K562 (cell line): ENCODE results near the gene FN3KRP. TPM values are rescaled to one million over a fixed set of nuclear protein-coding genes. Genes with fewer than 3 reads are reported as not detected.

Experiments used
- ASH1L ChIP-seq: fragments of 450-650 bp; IDR thresholded peaks from 2 replicates; pipeline ENCODE4 v1.6.1; 2018; ENCODE audit warnings: borderline replicate concordance, mild to moderate bottlenecking, low read depth; ENCODE audit not compliant: partially characterized antibody
- BACH1 ChIP-seq: fragments of 200-800 bp; sonication (Bioruptor generic); IDR thresholded peaks from 2 replicates; pipeline ENCODE4 v1.6.1; 2016; ENCODE audit warnings: missing genetic modification characterization, missing compliant biosample characterization
- FOXA3 ChIP-seq, 2 experiments: fragments of 450-650 bp in 1 of 2; sonication (generic) in 1 of 2; formaldehyde crosslinking; IDR thresholded peaks in 1 of 2; conservative IDR thresholded peaks in 1 of 2; 2 replicates each; pipeline versions ENCODE4 v1.4.0 to v1.8.0; 2020 to 2022; ENCODE audit warnings: mild to moderate bottlenecking in 2 of 2, missing genetic modification reagents in 1 of 2
- HDGF ChIP-seq: fragments of 450-650 bp; IDR thresholded peaks from 2 replicates; pipeline ENCODE4 v1.6.1; 2016
- MEIS2 ChIP-seq: fragments of 450-650 bp; IDR thresholded peaks from 2 replicates; pipeline ENCODE4 v1.6.1; 2014; ENCODE audit warnings: mild to moderate bottlenecking; ENCODE audit not compliant: partially characterized antibody
- MTA2 ChIP-seq: fragments of 450-650 bp; IDR thresholded peaks from 2 replicates; pipeline ENCODE4 v1.6.1; 2016; ENCODE audit warnings: low read depth
- NFATC3 ChIP-seq: fragments of 450-650 bp; IDR thresholded peaks from 2 replicates; pipeline ENCODE4 v1.6.1; 2017; ENCODE audit warnings: mild to moderate bottlenecking
- RFX1 ChIP-seq: fragments of 450-650 bp; IDR thresholded peaks from 2 replicates; pipeline ENCODE4 v1.6.1; 2016; ENCODE audit warnings: mild to moderate bottlenecking, moderate library complexity
- TOE1 ChIP-seq, 2 experiments: fragments of 450-650 bp in 1 of 2; sonication (generic) in 1 of 2; formaldehyde crosslinking in 1 of 2; IDR thresholded peaks; 2 replicates each; pipeline versions ENCODE4 v1.7.1 to v1.8.0; 2016 to 2022; ENCODE audit warnings: borderline replicate concordance in 2 of 2, mild to moderate bottlenecking in 2 of 2, antibody characterized with exemption in 1 of 2, inconsistent platforms in 1 of 2, low read depth in 1 of 2, missing genetic modification reagents in 1 of 2, moderate library complexity in 1 of 2
- USF1 ChIP-seq: sonication (generic); formaldehyde crosslinking; IDR thresholded peaks from 2 replicates; pipeline ENCODE4 v1.9.0; 2022; ENCODE audit warnings: mild to moderate bottlenecking, missing genetic modification reagents
- XRCC5 ChIP-seq: fragments of 200-400 bp; formaldehyde crosslinking; IDR thresholded peaks from 2 replicates; pipeline ENCODE4 v1.6.1; 2017; ENCODE audit warnings: low read depth, mild to moderate bottlenecking, low read length
- ZNF347 ChIP-seq: fragments of 450-650 bp; formaldehyde crosslinking; IDR thresholded peaks from 2 replicates; pipeline ENCODE4 v1.4.0; 2020; ENCODE audit warnings: low read depth, mild to moderate bottlenecking, moderate library complexity
- ZNF75A ChIP-seq: fragments of 450-650 bp; formaldehyde crosslinking; IDR thresholded peaks from 2 replicates; pipeline ENCODE4 v1.4.0; 2020; ENCODE audit warnings: mild to moderate bottlenecking
- polyA plus RNA-seq, 8 experiments: library from polyadenylated mRNA; depleted of rRNA in 4 of 8; stranded (reverse) in 5 of 8; unstranded in 3 of 8; fragments of >200 nt; fragmentation: Nextera tagmentation in 2 of 8; fragmentation: Illumina TruSeq in 1 of 8; extraction: Ambion mirVana in 2 of 8; extraction: Trizol in 1 of 8; gene quantifications; 2 replicates each; pipeline versions ENCODE4 v1.2.1 to v1.2.3, GENCODE V29; 2011 to 2014; ENCODE audit warnings: inconsistent platforms in 1 of 8, missing spikeins in 1 of 8
- total RNA-seq, 7 experiments: library from RNA; depleted of rRNA in 6 of 7; stranded (reverse); fragments of >200 nt in 6 of 7; fragmentation: Illumina TruSeq in 2 of 7; extraction: Trizol in 2 of 7; gene quantifications; 2 replicates each; pipeline versions ENCODE4 v1.2.1 to v1.2.3, GENCODE V29; 2011 to 2021; ENCODE audit warnings: low replicate concordance in 1 of 7
- TF ChIP-seq, protein P1 (sequence below): fragments of 250-450 bp; sonication (Bioruptor Pico); IDR thresholded peaks from 2 replicates; pipeline ENCODE4 v1.8.0; 2021; ENCODE audit warnings: mild to moderate bottlenecking, moderate library complexity
- TF ChIP-seq, protein P2 (sequence below): fragments of 250-450 bp; sonication (Bioruptor Pico); IDR thresholded peaks from 2 replicates; pipeline ENCODE4 v1.8.0; 2022; ENCODE audit warnings: moderate library complexity, mild to moderate bottlenecking, inconsistent platforms
- TF ChIP-seq, protein P3 (sequence below): fragments of 450-650 bp; IDR thresholded peaks from 2 replicates; pipeline ENCODE4 v1.6.1; 2016
- TF ChIP-seq, protein P4 (sequence below): fragments of 450-650 bp; IDR thresholded peaks from 2 replicates; pipeline ENCODE4 v1.6.1; 2016; ENCODE audit warnings: missing biosample characterization, missing genetic modification characterization
- TF ChIP-seq, protein P5 (sequence below): sonication (generic); formaldehyde crosslinking; IDR thresholded peaks from 2 replicates; pipeline ENCODE4 v1.8.1; 2023; ENCODE audit warnings: mild to moderate bottlenecking, missing genetic modification reagents

FN3KRP gene
- total and polyA plus RNA-seq, 9 of the 15 experiments (the other 6 are each of a cell fraction or from before 2014, with no cell fraction given): 2.0 to 32.1 (median 24.9) TPM

DNA sequence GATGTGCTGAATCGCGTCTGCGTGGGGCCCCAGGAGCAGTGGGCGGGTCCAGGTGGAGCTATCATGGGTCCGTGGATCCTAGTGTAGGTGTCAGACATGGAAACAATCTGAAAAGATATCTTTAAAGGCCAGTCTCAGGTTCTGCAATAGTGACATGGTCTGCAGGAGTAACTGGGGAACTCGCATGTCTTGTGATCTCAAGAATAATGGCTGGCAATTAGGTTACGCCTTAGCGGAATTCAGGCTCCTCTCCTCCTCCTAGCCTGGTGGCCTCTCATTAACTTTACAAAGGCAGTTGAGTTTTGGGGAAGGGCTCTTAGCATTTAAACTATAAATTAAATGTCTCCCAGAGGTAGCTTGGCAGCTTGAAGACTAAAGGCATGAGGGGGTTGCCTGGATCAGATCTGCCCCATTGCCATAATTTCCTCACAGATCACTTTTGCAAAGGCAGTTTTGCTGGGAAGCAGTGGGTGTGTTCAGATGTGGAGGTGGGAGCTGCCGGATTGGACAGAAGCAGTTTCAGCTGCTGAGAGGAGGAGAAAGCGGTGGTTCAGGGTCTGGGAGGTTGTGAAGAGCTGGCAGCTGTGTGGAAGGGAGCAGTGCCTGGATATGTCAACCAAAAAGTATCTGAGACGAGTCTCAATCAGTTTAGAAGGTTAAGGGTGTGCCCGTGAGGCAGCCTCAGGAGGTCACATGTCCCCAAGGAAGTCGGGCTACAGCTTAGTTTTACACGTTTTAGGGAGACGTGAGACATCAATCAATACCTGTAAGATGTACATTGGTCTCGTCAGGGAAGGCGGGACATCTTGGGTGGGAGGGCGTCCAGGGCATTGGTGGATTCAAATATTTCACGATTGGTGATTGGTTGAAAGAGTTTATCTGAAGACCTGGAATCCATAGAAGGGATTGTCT lies 38.0 kb downstream of the FN3KRP start (continued):
- TF ChIP-seq, protein P1, sequence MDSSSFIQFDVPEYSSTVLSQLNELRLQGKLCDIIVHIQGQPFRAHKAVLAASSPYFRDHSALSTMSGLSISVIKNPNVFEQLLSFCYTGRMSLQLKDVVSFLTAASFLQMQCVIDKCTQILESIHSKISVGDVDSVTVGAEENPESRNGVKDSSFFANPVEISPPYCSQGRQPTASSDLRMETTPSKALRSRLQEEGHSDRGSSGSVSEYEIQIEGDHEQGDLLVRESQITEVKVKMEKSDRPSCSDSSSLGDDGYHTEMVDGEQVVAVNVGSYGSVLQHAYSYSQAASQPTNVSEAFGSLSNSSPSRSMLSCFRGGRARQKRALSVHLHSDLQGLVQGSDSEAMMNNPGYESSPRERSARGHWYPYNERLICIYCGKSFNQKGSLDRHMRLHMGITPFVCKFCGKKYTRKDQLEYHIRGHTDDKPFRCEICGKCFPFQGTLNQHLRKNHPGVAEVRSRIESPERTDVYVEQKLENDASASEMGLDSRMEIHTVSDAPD (CRISPR knock-in tag): no peak
- no peak for TF ChIP-seq BACH1
- 0 out of 2 replicates have a peak, but pooled peaks have one; percentile 58 for TF ChIP-seq HDGF
- no peak for TF ChIP-seq ZNF347 (CRISPR knock-in tag)
- TF ChIP-seq, protein P2, sequence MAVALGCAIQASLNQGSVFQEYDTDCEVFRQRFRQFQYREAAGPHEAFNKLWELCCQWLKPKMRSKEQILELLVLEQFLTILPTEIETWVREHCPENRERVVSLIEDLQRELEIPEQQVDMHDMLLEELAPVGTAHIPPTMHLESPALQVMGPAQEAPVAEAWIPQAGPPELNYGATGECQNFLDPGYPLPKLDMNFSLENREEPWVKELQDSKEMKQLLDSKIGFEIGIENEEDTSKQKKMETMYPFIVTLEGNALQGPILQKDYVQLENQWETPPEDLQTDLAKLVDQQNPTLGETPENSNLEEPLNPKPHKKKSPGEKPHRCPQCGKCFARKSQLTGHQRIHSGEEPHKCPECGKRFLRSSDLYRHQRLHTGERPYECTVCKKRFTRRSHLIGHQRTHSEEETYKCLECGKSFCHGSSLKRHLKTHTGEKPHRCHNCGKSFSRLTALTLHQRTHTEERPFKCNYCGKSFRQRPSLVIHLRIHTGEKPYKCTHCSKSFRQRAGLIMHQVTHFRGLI (CRISPR knock-in tag): no peak
- peak; percentile 81 for TF ChIP-seq ASH1L
- TF ChIP-seq MTA2: no peak
- TF ChIP-seq RFX1: no peak
- TF ChIP-seq NFATC3: no peak
- TF ChIP-seq MEIS2: peak; percentile 93
- peak; percentile 77; the same call in 1 of the 2 replicates for TF ChIP-seq TOE1 (IDR thresholded peaks at IDR 0.05; ENCODE audit: borderline replicate concordance)
- no peak for TF ChIP-seq TOE1 (CRISPR knock-in tag; IDR thresholded peaks at IDR 0.05; ENCODE audit: borderline replicate concordance, low read depth)
- TF ChIP-seq XRCC5: no peak
- TF ChIP-seq, protein P3, sequence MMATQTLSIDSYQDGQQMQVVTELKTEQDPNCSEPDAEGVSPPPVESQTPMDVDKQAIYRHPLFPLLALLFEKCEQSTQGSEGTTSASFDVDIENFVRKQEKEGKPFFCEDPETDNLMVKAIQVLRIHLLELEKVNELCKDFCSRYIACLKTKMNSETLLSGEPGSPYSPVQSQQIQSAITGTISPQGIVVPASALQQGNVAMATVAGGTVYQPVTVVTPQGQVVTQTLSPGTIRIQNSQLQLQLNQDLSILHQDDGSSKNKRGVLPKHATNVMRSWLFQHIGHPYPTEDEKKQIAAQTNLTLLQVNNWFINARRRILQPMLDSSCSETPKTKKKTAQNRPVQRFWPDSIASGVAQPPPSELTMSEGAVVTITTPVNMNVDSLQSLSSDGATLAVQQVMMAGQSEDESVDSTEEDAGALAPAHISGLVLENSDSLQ: peak; percentile 97
- TF ChIP-seq FOXA3 (CRISPR knock-in tag; conservative IDR thresholded peaks at IDR 0.05 in 1 of 2, IDR thresholded peaks at IDR 0.05 in 1 of 2): no peak
- TF ChIP-seq ZNF75A (CRISPR knock-in tag): no peak
- TF ChIP-seq, protein P4, sequence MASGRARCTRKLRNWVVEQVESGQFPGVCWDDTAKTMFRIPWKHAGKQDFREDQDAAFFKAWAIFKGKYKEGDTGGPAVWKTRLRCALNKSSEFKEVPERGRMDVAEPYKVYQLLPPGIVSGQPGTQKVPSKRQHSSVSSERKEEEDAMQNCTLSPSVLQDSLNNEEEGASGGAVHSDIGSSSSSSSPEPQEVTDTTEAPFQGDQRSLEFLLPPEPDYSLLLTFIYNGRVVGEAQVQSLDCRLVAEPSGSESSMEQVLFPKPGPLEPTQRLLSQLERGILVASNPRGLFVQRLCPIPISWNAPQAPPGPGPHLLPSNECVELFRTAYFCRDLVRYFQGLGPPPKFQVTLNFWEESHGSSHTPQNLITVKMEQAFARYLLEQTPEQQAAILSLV (tag): no peak
- TF ChIP-seq, protein P5, sequence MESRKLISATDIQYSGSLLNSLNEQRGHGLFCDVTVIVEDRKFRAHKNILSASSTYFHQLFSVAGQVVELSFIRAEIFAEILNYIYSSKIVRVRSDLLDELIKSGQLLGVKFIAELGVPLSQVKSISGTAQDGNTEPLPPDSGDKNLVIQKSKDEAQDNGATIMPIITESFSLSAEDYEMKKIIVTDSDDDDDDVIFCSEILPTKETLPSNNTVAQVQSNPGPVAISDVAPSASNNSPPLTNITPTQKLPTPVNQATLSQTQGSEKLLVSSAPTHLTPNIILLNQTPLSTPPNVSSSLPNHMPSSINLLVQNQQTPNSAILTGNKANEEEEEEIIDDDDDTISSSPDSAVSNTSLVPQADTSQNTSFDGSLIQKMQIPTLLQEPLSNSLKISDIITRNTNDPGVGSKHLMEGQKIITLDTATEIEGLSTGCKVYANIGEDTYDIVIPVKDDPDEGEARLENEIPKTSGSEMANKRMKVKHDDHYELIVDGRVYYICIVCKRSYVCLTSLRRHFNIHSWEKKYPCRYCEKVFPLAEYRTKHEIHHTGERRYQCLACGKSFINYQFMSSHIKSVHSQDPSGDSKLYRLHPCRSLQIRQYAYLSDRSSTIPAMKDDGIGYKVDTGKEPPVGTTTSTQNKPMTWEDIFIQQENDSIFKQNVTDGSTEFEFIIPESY (CRISPR knock-in tag): peak; percentile 95
- peak; percentile 87 for TF ChIP-seq USF1 (CRISPR knock-in tag)
